ENCODE measurements around the gene FERMT2.

DNA sequence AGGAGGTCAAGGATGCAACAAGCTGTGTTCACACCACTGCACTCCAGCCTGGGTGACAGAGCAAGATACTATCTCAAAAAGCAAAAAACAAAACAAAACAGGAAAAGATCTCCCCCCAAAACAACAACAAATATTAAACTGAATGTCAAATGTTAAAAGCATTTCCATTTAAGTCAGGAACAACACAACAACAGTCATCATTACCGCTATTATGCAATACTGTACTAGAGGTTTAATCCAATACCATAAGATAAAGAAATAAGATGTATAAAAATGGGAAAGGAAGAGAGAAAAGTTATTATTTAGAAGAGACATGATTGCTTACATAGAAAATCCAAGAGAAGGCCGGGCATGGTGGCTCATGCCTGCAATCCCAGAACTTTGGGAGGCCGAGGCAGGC is 36.6 kb downstream of the FERMT2 start:
- TF ChIP-seq, protein P1, sequence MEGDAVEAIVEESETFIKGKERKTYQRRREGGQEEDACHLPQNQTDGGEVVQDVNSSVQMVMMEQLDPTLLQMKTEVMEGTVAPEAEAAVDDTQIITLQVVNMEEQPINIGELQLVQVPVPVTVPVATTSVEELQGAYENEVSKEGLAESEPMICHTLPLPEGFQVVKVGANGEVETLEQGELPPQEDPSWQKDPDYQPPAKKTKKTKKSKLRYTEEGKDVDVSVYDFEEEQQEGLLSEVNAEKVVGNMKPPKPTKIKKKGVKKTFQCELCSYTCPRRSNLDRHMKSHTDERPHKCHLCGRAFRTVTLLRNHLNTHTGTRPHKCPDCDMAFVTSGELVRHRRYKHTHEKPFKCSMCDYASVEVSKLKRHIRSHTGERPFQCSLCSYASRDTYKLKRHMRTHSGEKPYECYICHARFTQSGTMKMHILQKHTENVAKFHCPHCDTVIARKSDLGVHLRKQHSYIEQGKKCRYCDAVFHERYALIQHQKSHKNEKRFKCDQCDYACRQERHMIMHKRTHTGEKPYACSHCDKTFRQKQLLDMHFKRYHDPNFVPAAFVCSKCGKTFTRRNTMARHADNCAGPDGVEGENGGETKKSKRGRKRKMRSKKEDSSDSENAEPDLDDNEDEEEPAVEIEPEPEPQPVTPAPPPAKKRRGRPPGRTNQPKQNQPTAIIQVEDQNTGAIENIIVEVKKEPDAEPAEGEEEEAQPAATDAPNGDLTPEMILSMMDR (conservative IDR thresholded peaks at IDR 0.05; ENCODE audit: low read depth, low read length), result no peak
- no peak for TF ChIP-seq EZH2 (IDR thresholded peaks at IDR 0.05; ENCODE audit: low read length, unreplicated experiment)
